Heart left ventricle (tissue), 13 donors: Measurements from ENCODE around the gene OR2V1.

Source experiments
- CTCF ChIP-seq, 12 donors: fragments of 200-600 bp; sonication (generic) in 4 of 12; IDR thresholded peaks; one replicate each; pipeline versions ENCODE4 v1.5.0 to v1.8.0; 2018 to 2022; ENCODE audit warnings: antibody characterized with exemption in 12 of 12, mild to moderate bottlenecking in 5 of 12
- POLR2A ChIP-seq, 2 donors: fragments of 450-650 bp; IDR thresholded peaks; one replicate each; pipeline ENCODE4 v1.6.1; 2017; ENCODE audit warnings: antibody characterized with exemption in 2 of 2, mild to moderate bottlenecking in 2 of 2, moderate library complexity in 2 of 2
- donor health status: ischemic (EF 13 %, LVEDD 7.1; RV severe dilation, severe dysfunction).
- donor health status: DM: no; HTN: yes; CAD: no.
- donor health status: DM: no; HTN: no; CAD: no.
- donor health status: ischemic (EF 25% LVEDD 6.9; RV normal size, moderate dysfunction).
- donor health status: ischemic (EF 25% LVEDD 5.7; RV mildly dilated, moderate dysfunction).
- donor health status: ischemic (EF 35%, LVEDD 5.7; RV mildly dilated, moderate dysfunction).
- donor health status: nonischemic (EF 11% LVEDD 7.7; RV severe dilation, severe dysfunction).
- donor health status: DM: yes; HTN: yes; CAD: no.
- donor health status: PGD.
- donor health status: ischemic (EF 29% LVEDD 5.4; RV normal size, mild dysfunction).
- donor health status: nonischemic (EF 23%, LVEDD 6.1; RV moderate dilation, normal function).

- TF ChIP-seq CTCF (IDR thresholded peaks at IDR 0.05) (no peak), POLR2A (IDR thresholded peaks at IDR 0.05) (no peak)
Measured at GRCh38 chr5:181084621-181085195, 46.3 kb downstream of the OR2V1 start.
